Liver (tissue), 9 donors: ENCODE results near the gene ETV3. TPM values are rescaled to one million over a fixed set of nuclear protein-coding genes. Genes with fewer than 3 reads are reported as not detected.
"Not testable (repeated sequence)": the region's sequence is repeated elsewhere in the genome, so short reads cannot be mapped to it uniquely, and the experiment has no call there.

Experiments used
- DNase-seq: peaks from one replicate; pipeline ENCODE4 v3.0.0-alpha.2; 2017; ENCODE audit warnings: low spot score
- H3K27ac ChIP-seq, 2 donors: one replicate each; pipeline ENCODE4 v1.7.0; 2013; ENCODE audit warnings: inconsistent platforms in 2 of 2, low read length in 2 of 2, control low read depth in 1 of 2, low read depth in 1 of 2, mild to moderate bottlenecking in 1 of 2
- H3K27me3 ChIP-seq, 4 donors: one replicate each; pipeline versions ENCODE4 v1.6.1 to v1.7.0; 2013; ENCODE audit warnings: low read length in 3 of 4, inconsistent platforms in 1 of 4, mild to moderate bottlenecking in 1 of 4, moderate library complexity in 1 of 4; ENCODE audit not compliant: control insufficient read depth in 4 of 4, insufficient read depth in 4 of 4
- H3K36me3 ChIP-seq, 4 donors: one replicate each; pipeline versions ENCODE4 v1.6.1 to v1.7.0; 2013; ENCODE audit warnings: low read length in 3 of 4, mild to moderate bottlenecking in 3 of 4, low read depth in 1 of 4, moderate library complexity in 1 of 4; ENCODE audit not compliant: control insufficient read depth in 4 of 4, insufficient read depth in 3 of 4
- H3K4me1 ChIP-seq, 4 donors: one replicate each; pipeline versions ENCODE4 v1.6.1 to v1.7.0; 2013; ENCODE audit warnings: low read length in 3 of 4, mild to moderate bottlenecking in 3 of 4, moderate library complexity in 1 of 4; ENCODE audit not compliant: control insufficient read depth in 4 of 4, insufficient read depth in 4 of 4
- H3K4me3 ChIP-seq, 3 donors: one replicate each; pipeline versions ENCODE4 v1.6.1 to v1.7.0; 2013; ENCODE audit warnings: low read length in 3 of 3, control low read depth in 1 of 3, low read depth in 1 of 3, mild to moderate bottlenecking in 1 of 3
- H3K9ac ChIP-seq, 2 donors: one replicate each; pipeline ENCODE4 v1.7.0; 2013; ENCODE audit warnings: low read length in 2 of 2, mild to moderate bottlenecking in 2 of 2, moderate library complexity in 2 of 2, control low read depth in 1 of 2, low read depth in 1 of 2
- H3K9me3 ChIP-seq, 4 donors: one replicate each; pipeline versions ENCODE4 v1.6.1 to v1.7.0; 2013; ENCODE audit warnings: low read length in 3 of 4; ENCODE audit not compliant: control insufficient read depth in 4 of 4
- CTCF ChIP-seq: fragments of 150-350 bp; IDR thresholded peaks from 2 replicates; pipeline ENCODE4 v1.5.1; 2017; ENCODE audit warnings: improper control_type of control experiment, low read depth, low read length; ENCODE audit not compliant: missing input control
- EGR1 ChIP-seq, 2 donors: IDR thresholded peaks; 2 replicates each; pipeline ENCODE4 v1.6.1; 2016 to 2018; ENCODE audit warnings: antibody characterized with exemption in 2 of 2, low read depth in 2 of 2
- FOXA1 ChIP-seq: IDR thresholded peaks from 2 replicates; pipeline ENCODE4 v1.6.1; 2016; ENCODE audit warnings: antibody characterized with exemption
- FOXA2 ChIP-seq: IDR thresholded peaks from 2 replicates; pipeline ENCODE4 v1.6.1; 2016; ENCODE audit warnings: antibody characterized with exemption
- GABPA ChIP-seq, 2 donors: IDR thresholded peaks in 1 of 2; conservative IDR thresholded peaks in 1 of 2; 2 replicates each; pipeline ENCODE4 v1.6.1; 2016; ENCODE audit warnings: antibody characterized with exemption in 2 of 2, mild to moderate bottlenecking in 1 of 2, moderate library complexity in 1 of 2
- HNF4A ChIP-seq, 2 donors: conservative IDR thresholded peaks; 2 replicates each; pipeline ENCODE4 v1.6.1; 2016; ENCODE audit warnings: antibody characterized with exemption in 2 of 2, mild to moderate bottlenecking in 2 of 2
- HNF4G ChIP-seq: IDR thresholded peaks from 2 replicates; pipeline ENCODE4 v1.6.1; 2016; ENCODE audit warnings: antibody characterized with exemption
- MAX ChIP-seq: IDR thresholded peaks from 2 replicates; pipeline ENCODE4 v1.6.1; 2016; ENCODE audit warnings: antibody characterized with exemption
- NR2F2 ChIP-seq: IDR thresholded peaks from 2 replicates; pipeline ENCODE4 v1.6.1; 2016; ENCODE audit warnings: antibody characterized with exemption
- RAD21 ChIP-seq, 2 donors: IDR thresholded peaks; 2 replicates each; pipeline ENCODE4 v1.6.1; 2016; ENCODE audit warnings: antibody characterized with exemption in 2 of 2, mild to moderate bottlenecking in 2 of 2
- TAF1 ChIP-seq: conservative IDR thresholded peaks from 2 replicates; pipeline ENCODE4 v1.6.1; 2016; ENCODE audit warnings: antibody characterized with exemption, mild to moderate bottlenecking
- ZBTB33 ChIP-seq: IDR thresholded peaks from 2 replicates; pipeline ENCODE4 v1.6.1; 2016; ENCODE audit warnings: antibody characterized with exemption
- WGBS: extraction: QIAGEN DNeasy Blood & Tissue Kit; methylation state at CpG from one replicate; pipeline ENCODE4 v1.1.7; 2013; 5-methylcytosine and 5-hydroxymethylcytosine counted together
- polyA plus RNA-seq, 2 donors: library from polyadenylated mRNA; stranded (reverse) in 1 of 2; unstranded in 1 of 2; fragments of 200-250 nt in 1 of 2; fragments of >200 nt in 1 of 2; fragmentation: Nextera tagmentation in 1 of 2; extraction: Ambion mirVana in 1 of 2; gene quantifications; one replicate each; pipeline versions ENCODE4 v1.2.1 to v1.2.3, GENCODE V29; 2013 to 2015
- total RNA-seq, 2 donors: library from RNA; depleted of rRNA; stranded (reverse); fragments of >200 nt; gene quantifications; one replicate each; pipeline ENCODE4 v1.2.3, GENCODE V29; 2014
- donor health status: healthy.
- donor health status: healthy.
- donor health status: healthy.
- donor health status: healthy.
- donor health status: healthy.

Gene ETV3
- total and polyA plus RNA-seq, 4 donors, result 2.0 to 10.8 (median 5.3) TPM

GRCh38 chr1:157171903-157172503, 33.8 kb upstream of the ETV3 start:
- H3K9ac ChIP-seq, H3K4me1 ChIP-seq, H3K9me3 ChIP-seq, DNase-seq, H3K36me3 ChIP-seq, H3K27ac ChIP-seq, H3K27me3 ChIP-seq, H3K4me3 ChIP-seq: not testable (repeated sequence)
- 32% methylated on average over 7 of the region's 8 CpGs for WGBS
- peak; percentile 32 to 43 for TF ChIP-seq RAD21 (IDR thresholded peaks at IDR 0.05)

- Histone ChIP-seq H3K27me3 (no peaks in the 10 kb centered on the region), H3K27ac (no peak overlapping the region), H3K9ac (no peak overlapping the region), H3K9me3 (no peaks in the 10 kb centered on the region), H3K4me3 (no peak overlapping the region), H3K4me1 (no peaks in the 10 kb centered on the region), H3K36me3 (no peaks in the 10 kb centered on the region)
- peak; percentile 59 for DNase-seq
- WGBS, result 73% methylated on average over 22 of the region's 22 CpGs
- TF ChIP-seq FOXA1 (no peak), HNF4A (conservative IDR thresholded peaks at IDR 0.05) (no peak), GABPA (IDR thresholded peaks at IDR 0.05 in 1 of 2, conservative IDR thresholded peaks at IDR 0.05 in 1 of 2) (no peak), CTCF (peak; percentile 20), RAD21 (IDR thresholded peaks at IDR 0.05) (peak in 1 of 2 donors; percentile 21), HNF4G (no peak)
These were observed 32.7 kb upstream of the ETV3 start for GRCh38 chr1:157170677-157171515.

- DNase-seq, result no peak
- no peak overlapping the region for H3K4me3 ChIP-seq
These were observed 29.8 kb upstream of the ETV3 start for GRCh38 chr1:157168015-157168414.

More at GRCh38 chr1:157168015-157168414, 29.8 kb upstream of the ETV3 start:
- Histone ChIP-seq H3K9me3 (no peaks in the 10 kb centered on the region), H3K27ac (no peak overlapping the region), H3K27me3 (no peaks in the 10 kb centered on the region), H3K36me3 (no peaks in the 10 kb centered on the region), H3K9ac (no peak overlapping the region), H3K4me1 (peaks cover 0 to 7% (median 3%) of the 10 kb centered on the region in 4 donors)
- 89% methylated on average over 9 of the region's 9 CpGs for WGBS
- no peak for TF ChIP-seq EGR1 (IDR thresholded peaks at IDR 0.05; ENCODE audit: low read depth in 2 of 2)
- TF ChIP-seq HNF4G, result no peak
- TF ChIP-seq MAX, result no peak
- TF ChIP-seq ZBTB33, result no peak
- no peak for TF ChIP-seq NR2F2
- TF ChIP-seq TAF1, result no peak
- TF ChIP-seq FOXA1, result no peak
- TF ChIP-seq FOXA2, result no peak
- TF ChIP-seq RAD21 (IDR thresholded peaks at IDR 0.05), result no peak
- no peak for TF ChIP-seq CTCF
